ENCODE results near the gene OXSR1.

- TF ChIP-seq GATA2 (IDR thresholded peaks at IDR 0.05; ENCODE audit: low read depth, low read length) (no peak), GATA3 (IDR thresholded peaks at IDR 0.05; ENCODE audit: low read depth, low read length) (no peak)
Measured at GRCh38 chr3:38155825-38156224, 9.5 kb upstream of the OXSR1 start.
